ENCODE data around the gene YRDC. TPM values are rescaled to one million over a fixed set of nuclear protein-coding genes. Genes with fewer than 3 reads are reported as not detected.

Gene YRDC
- total RNA-seq, 4 donors from 2014 or later, result 10.8 to 19.1 (median 14.3) TPM

DNA sequence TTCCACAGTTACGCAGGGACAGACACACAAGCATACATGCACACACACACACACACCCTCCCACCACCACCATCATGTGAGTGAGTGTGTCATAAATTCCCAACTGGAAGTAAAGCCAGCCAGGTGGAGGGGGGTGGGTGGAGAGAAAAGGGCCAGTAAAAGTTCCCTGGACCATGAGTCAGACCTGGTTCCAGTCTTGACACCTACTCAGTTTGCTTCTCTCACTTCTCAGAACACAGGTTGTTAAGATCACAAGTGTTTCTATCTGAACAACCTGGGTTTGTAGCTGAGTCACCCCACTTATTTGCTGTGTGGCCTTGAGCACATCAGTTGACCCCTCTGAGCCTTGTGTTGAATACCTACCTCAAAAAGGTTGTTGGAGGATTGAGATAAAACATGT is 52.7 kb downstream of the YRDC start:
- no peak for DNase-seq (ENCODE audit: extremely low spot score)
- Histone ChIP-seq H3K27me3 (peaks cover 0 to 100% (median 35%) of the 10 kb centered on the region in 4 donors), H3K27ac (replicated peaks in 1 of 4) (no peak overlapping the region), H3K9me3 (no peaks in the 10 kb centered on the region), H3K4me3 (no peak overlapping the region), H3K4me1 (peaks cover 0 to 20% (median 14%) of the 10 kb centered on the region in 4 donors), H3K36me3 (no peaks in the 10 kb centered on the region)
- WGBS, result 43% methylated on average over 1 of the region's 1 CpG
- intact Hi-C loops (cut with DNase I), result no loop called here
- TF ChIP-seq, protein P1, sequence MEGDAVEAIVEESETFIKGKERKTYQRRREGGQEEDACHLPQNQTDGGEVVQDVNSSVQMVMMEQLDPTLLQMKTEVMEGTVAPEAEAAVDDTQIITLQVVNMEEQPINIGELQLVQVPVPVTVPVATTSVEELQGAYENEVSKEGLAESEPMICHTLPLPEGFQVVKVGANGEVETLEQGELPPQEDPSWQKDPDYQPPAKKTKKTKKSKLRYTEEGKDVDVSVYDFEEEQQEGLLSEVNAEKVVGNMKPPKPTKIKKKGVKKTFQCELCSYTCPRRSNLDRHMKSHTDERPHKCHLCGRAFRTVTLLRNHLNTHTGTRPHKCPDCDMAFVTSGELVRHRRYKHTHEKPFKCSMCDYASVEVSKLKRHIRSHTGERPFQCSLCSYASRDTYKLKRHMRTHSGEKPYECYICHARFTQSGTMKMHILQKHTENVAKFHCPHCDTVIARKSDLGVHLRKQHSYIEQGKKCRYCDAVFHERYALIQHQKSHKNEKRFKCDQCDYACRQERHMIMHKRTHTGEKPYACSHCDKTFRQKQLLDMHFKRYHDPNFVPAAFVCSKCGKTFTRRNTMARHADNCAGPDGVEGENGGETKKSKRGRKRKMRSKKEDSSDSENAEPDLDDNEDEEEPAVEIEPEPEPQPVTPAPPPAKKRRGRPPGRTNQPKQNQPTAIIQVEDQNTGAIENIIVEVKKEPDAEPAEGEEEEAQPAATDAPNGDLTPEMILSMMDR (IDR thresholded peaks at IDR 0.05), result no peak
- no peak for TF ChIP-seq POLR2AphosphoS5 (IDR thresholded peaks at IDR 0.05)
- TF ChIP-seq EP300 (IDR thresholded peaks at IDR 0.05), result no peak
- TF ChIP-seq POLR2A (IDR thresholded peaks at IDR 0.05; ENCODE audit: low read depth), result no peak

DNA sequence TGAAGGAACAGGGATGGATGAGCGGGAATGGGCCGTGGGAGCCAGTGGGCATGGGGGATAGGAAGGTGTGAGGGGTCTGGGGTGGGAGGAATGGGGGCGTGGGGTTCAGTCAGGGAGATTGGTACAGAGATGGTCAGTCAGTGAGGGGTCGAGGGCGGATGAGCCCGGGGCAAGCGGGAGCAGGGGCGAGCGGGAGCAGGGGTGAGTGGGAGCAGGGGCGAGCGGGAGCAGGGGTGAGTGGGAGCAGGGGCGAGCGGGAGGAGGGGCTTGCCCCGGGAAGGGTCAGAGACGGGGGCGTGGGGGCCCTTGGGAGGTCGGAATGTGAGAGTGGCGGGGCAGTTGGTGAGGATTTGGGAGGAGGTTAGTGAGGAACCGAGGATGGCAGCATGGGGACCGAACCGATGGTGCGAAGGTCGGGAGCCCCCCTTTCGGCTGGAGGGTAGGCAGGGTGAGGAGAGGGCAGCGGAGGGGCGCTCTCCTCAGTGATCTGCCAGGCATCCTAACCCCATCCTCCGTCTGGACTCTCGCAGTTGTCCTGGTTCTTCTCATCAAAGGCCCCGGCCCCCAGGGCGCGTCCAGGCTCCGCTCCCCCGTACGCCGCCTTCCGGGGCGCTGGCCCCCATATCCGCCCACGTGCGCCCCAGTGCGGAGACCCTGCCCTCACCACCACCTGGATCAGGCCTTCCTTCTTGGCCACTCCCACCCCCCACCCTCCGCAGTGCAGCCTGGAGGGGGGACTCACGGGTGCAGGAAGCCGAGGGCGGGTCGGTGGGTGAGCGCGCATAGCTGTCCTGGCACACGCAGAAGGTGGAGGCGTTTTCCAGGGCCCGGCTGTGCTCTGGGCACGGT is 54.3 kb downstream of the YRDC start:
- no peak for TF ChIP-seq EP300 (IDR thresholded peaks at IDR 0.05)
- TF ChIP-seq, protein P1 (IDR thresholded peaks at IDR 0.05), result no peak
- TF ChIP-seq POLR2AphosphoS5 (IDR thresholded peaks at IDR 0.05), result no peak
- no peak for TF ChIP-seq POLR2A (IDR thresholded peaks at IDR 0.05; ENCODE audit: low read depth)
- Histone ChIP-seq H3K27me3 (peaks cover 0 to 100% (median 31%) of the 10 kb centered on the region in 4 donors), H3K9me3 (no peaks in the 10 kb centered on the region), H3K27ac (replicated peaks in 1 of 4) (no peak overlapping the region), H3K4me1 (peaks cover 0 to 20% (median 14%) of the 10 kb centered on the region in 4 donors), H3K36me3 (no peaks in the 10 kb centered on the region), H3K4me3 (peak overlapping the region in 1 of 4 donors; percentile 42)
- intact Hi-C loops (cut with DNase I), result no loop called here
- WGBS, result 9% methylated on average over 20 of the region's 52 CpGs
- DNase-seq (ENCODE audit: extremely low spot score), result no peak

Other genes with a start within 250 kb of the YRDC start
- gene GNL2, start 212.3 kb downstream of the YRDC start, total RNA-seq, result 10 to 100 TPM; 25.1 to 36.4 (median 27.0) TPM
- gene RSPO1, start 173.3 kb downstream of the YRDC start, total RNA-seq, result 1 to 10 TPM; 1.0 to 1.8 (median 1.5) TPM
- under 1 TPM in 3 of 4 donors, not detected in 1; 0.26 to 0.42 (median 0.40) TPM for gene CDCA8, start 115.7 kb downstream of the YRDC start, total RNA-seq
- gene EPHA10, start 43.1 kb downstream of the YRDC start, total RNA-seq, result under 1 TPM; 0.17 to 0.83 (median 0.39) TPM
- 1 to 10 TPM; 1.2 to 3.3 (median 1.5) TPM for gene MANEAL, start 14.4 kb downstream of the YRDC start, total RNA-seq
- 100 to 1,000 TPM in 1 of 4 donors, 10 to 100 TPM in 3; 69.9 to 103 (median 94.3) TPM for gene C1orf122, start 418 bp downstream of the YRDC start, total RNA-seq
- gene MTF1, start 51.4 kb upstream of the YRDC start, total RNA-seq, result 1 to 10 TPM; 4.0 to 7.4 (median 6.7) TPM
- 10 to 100 TPM; 31.1 to 38.9 (median 36.8) TPM for gene INPP5B, start 138.8 kb upstream of the YRDC start, total RNA-seq
- gene SF3A3, start 181.8 kb upstream of the YRDC start, total RNA-seq, result 10 to 100 TPM; 38.2 to 42.4 (median 40.6) TPM
- 10 to 100 TPM; 38.3 to 76.9 (median 52.9) TPM for gene FHL3, start 197.3 kb upstream of the YRDC start, total RNA-seq
- gene UTP11, start 204.5 kb upstream of the YRDC start, total RNA-seq, result 10 to 100 TPM; 39.7 to 55.8 (median 42.4) TPM
- gene POU3F1, start 238.6 kb upstream of the YRDC start, total RNA-seq, result 1 to 10 TPM in 1 of 4 donors, under 1 TPM in 2, not detected in 1; 0.29 to 1.3 (median 0.33) TPM